Measurements from ENCODE around the gene SH2D6.

SH2D6 gene

GRCh38 chr2:85418132-85419008 is at the start of gene SH2D6:
TSS of gene SH2D6 (plus strand) at chr2:85418714. CDS start at chr2:85429466, 10,752 bp downstream.
- H3K9ac ChIP-seq: peak within 1 kb of the TSS; percentile 77
- H3K4me2 ChIP-seq (ENCODE audit: low read length): peak within 1 kb of the TSS; percentile 91
- TF ChIP-seq CTCF (IDR thresholded peaks at IDR 0.05): no peak
- H3K9me3 ChIP-seq (ENCODE audit: control insufficient read depth, low read length): no peaks in the 10 kb centered on the region
- no peaks in the 10 kb centered on the region for H3K27me3 ChIP-seq (ENCODE audit: control insufficient read depth, insufficient read depth, low read length)
- peak within 1 kb of the TSS; percentile 82 for H3K4me3 ChIP-seq (ENCODE audit: low read depth, low read length)
- peak within 1 kb of the TSS; percentile 94 for H2AFZ ChIP-seq
- peaks cover 4% of the 10 kb centered on the region for H3K79me2 ChIP-seq
- H3K4me1 ChIP-seq: peaks cover 42% of the 10 kb centered on the region
- no peaks in the 10 kb centered on the region for H3K36me3 ChIP-seq (ENCODE audit: control insufficient read depth, insufficient read depth, low read length)
- peak within 1 kb of the TSS; percentile 92 for H3K27ac ChIP-seq

- Histone ChIP-seq H2AFZ (no peak overlapping the region), H3K9me3 (ENCODE audit: control insufficient read depth, low read length) (no peaks in the 10 kb centered on the region), H3K4me2 (ENCODE audit: low read length) (no peak overlapping the region), H3K4me3 (ENCODE audit: low read depth, low read length) (no peak overlapping the region), H3K4me1 (no peaks in the 10 kb centered on the region), H3K36me3 (ENCODE audit: control insufficient read depth, insufficient read depth, low read length) (no peaks in the 10 kb centered on the region), H3K79me2 (no peaks in the 10 kb centered on the region), H3K27ac (no peak overlapping the region), H3K9ac (no peak overlapping the region), H3K27me3 (ENCODE audit: control insufficient read depth, insufficient read depth, low read length) (no peaks in the 10 kb centered on the region)
- no peak for TF ChIP-seq CTCF (IDR thresholded peaks at IDR 0.05)
These were observed 49.6 kb upstream of the SH2D6 start for GRCh38 chr2:85368921-85369320.

- no peak overlapping the region for H3K27ac ChIP-seq
- H3K9ac ChIP-seq: no peak overlapping the region
- H3K79me2 ChIP-seq: no peaks in the 10 kb centered on the region
- H3K27me3 ChIP-seq (ENCODE audit: control insufficient read depth, insufficient read depth, low read length): no peaks in the 10 kb centered on the region
- no peak overlapping the region for H2AFZ ChIP-seq
- no peaks in the 10 kb centered on the region for H3K36me3 ChIP-seq (ENCODE audit: control insufficient read depth, insufficient read depth, low read length)
- H3K4me1 ChIP-seq: no peaks in the 10 kb centered on the region
- no peak overlapping the region for H3K4me2 ChIP-seq (ENCODE audit: low read length)
- no peak for TF ChIP-seq CTCF (IDR thresholded peaks at IDR 0.05)
- H3K4me3 ChIP-seq (ENCODE audit: low read depth, low read length): no peak overlapping the region
- no peaks in the 10 kb centered on the region for H3K9me3 ChIP-seq (ENCODE audit: control insufficient read depth, low read length)
These were observed 49.0 kb upstream of the SH2D6 start for GRCh38 chr2:85369500-85369899.

GRCh38 chr2:85371045-85371444 is 47.5 kb upstream of the SH2D6 start:
- no peaks in the 10 kb centered on the region for H3K4me1 ChIP-seq
- H3K9me3 ChIP-seq (ENCODE audit: control insufficient read depth, low read length): no peaks in the 10 kb centered on the region
- H3K4me3 ChIP-seq (ENCODE audit: low read depth, low read length): no peak overlapping the region
- H3K27ac ChIP-seq: no peak overlapping the region
- H3K4me2 ChIP-seq (ENCODE audit: low read length): no peak overlapping the region
- H3K9ac ChIP-seq: no peak overlapping the region
- H2AFZ ChIP-seq: no peak overlapping the region
- no peaks in the 10 kb centered on the region for H3K27me3 ChIP-seq (ENCODE audit: control insufficient read depth, insufficient read depth, low read length)
- H3K36me3 ChIP-seq (ENCODE audit: control insufficient read depth, insufficient read depth, low read length): no peaks in the 10 kb centered on the region
- no peaks in the 10 kb centered on the region for H3K79me2 ChIP-seq
- no peak for TF ChIP-seq CTCF (IDR thresholded peaks at IDR 0.05)
